GM19099 (cell line): ENCODE measurements around the gene HSF5.

Experiments
- POLR2A ChIP-seq: IDR thresholded peaks from 3 replicates; pipeline ENCODE4 v1.6.1; 2011; ENCODE audit warnings: low read depth; ENCODE audit not compliant: insufficient read length; ENCODE audit errors: extremely low read depth

HSF5 gene

DNA sequence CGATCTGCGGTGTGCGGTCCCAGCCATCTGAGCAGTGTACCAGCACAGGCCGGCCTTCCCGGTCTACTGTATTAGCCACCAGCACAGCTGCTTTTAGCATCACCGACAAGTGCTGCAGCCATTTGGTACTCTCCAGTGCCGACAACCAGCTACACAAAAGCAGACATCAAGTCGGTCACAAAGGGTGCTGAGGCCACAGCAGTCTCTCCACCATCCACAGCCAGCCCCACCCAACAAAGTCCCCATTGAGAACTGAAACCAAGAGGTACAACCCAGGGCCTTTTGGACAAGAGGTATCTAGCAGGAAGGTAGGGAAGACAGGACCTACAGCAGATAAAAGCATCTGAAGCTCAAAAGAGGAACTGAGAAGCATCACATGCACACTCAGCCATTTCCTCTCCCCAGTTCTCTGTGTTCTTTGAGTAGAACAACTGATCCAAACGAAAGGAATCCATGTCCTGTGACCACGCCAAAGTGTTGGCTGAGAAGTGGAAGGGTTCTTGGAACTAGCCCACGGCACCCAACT is 16.7 kb upstream of the HSF5 start:
- TF ChIP-seq POLR2A: no peak

DNA sequence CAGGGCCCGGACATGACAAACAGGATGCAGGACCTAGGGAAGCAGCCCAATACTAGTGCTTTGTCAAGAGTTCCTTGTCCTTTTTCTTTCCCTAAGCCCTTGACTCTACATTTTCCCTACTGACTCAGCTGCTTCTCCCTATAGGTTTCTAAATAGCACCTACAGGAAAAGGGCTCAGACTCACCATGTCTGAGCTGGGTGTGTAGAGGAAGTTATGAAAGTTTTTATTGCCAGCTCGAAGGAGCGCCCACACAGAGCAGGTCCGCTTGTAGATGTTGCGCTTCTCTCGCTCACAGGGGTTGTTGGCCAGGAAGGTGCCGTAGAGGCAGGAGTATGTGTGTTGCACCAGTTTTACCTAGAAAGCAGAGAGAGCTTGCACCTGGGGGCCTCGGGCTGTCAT is 15.7 kb upstream of the HSF5 start:
- TF ChIP-seq POLR2A: no peak

DNA sequence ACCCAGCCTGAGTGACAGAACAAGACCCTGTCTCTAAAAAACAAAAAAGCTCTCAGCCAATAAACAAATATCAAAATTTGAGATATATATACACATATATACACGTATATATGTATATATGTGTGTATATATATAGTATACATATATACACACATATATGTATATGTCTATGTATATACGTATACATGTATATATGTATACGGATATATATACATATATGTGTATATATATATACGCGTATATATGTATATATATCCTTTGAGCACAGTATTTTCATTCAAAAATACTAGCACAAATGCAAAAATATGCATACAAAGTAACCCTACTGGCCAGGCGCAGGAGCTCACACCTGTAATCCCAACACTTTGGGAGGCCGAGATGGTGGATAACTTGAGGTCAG is 13.2 kb upstream of the HSF5 start:
- TF ChIP-seq POLR2A: no peak

DNA sequence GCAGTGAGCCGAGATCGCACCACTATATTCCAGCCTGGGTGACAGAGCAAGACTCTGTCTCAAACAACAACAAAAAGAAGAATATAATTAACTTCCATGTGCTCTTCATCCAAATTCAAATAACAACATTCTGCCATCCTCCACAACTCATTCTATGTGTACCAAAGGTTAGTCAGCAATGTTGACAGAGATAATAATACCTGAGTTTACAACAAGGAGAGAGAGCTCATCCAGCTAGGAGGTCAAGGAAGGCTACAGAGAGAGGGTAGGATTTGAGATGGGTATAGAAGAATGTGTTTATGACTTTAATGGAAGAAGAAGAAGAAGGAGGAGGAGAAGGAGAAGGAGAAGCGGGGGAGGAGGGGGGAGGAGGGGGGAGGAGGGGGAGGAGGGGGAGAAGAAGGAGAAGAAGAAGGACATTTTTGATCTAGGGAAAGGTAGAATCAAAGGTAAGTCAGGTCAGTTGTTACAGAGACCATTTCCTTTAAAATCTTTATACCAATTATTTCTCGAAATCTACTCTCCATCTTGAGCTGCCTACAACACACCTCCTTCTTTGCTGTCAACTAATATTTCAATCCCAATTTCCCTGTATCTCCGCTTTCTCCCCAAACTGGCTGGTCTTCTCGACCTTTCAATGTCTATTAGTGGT is 10.1 kb upstream of the HSF5 start:
- no peak for TF ChIP-seq POLR2A

DNA sequence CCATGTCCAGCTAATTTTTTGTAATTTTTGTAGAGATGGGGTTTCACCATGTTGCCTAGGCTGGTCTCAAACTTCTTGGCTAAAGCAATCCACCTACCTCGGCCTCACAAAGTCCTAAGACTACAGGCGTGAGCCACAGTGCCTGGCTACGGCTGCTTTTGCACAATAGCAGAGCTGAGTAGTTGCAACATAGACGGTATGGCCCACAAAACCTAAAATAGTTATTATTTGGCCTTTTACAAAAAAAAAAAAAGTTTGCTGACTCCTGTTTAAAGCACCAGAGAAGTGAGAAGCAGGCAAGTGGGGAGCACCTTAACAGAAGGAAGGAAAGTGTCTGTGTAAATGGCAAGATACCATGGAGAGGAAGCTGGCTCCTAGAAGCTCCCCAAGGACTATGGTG is 5.3 kb upstream of the HSF5 start:
- no peak for TF ChIP-seq POLR2A

DNA sequence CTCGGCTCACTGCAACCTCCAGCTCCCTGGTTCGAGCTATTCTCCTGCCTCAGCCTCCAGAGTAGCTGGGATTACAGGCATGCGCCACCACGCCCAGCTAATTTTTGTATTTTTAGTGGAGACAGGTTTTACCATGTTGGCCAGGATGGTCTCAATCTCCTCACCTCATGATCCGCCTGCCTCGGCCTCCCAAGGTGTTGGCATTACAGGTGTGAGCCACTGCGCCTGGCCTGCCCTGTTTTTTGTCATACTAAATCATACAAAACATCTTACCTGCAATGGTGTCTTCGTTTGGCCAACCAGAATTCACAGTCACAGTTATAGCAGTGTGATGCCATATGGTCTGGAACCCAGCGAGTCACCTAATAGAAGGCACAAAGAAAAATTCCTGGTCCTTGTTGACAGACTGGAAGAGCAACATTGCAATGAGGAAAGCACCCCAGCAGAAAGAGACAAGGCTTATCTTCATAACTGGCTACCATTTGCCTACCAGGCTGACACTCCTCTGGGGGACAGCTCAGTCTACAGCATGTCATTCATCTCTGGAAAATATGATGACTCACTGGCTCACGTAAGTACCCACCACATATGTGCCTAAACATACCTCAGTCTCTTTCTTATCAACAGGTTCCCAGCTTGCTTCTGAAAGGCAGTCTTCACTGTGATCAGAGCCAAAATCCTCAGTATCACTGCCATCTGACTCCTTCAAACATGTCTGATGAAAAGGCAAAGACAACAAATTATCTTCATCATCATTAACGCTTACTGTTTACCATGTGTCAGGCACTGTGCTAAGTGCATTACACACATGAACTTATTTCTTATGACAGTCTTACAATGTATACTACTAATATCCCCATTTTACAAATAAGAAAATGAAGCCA is 4.3 kb upstream of the HSF5 start:
- TF ChIP-seq POLR2A: no peak

DNA sequence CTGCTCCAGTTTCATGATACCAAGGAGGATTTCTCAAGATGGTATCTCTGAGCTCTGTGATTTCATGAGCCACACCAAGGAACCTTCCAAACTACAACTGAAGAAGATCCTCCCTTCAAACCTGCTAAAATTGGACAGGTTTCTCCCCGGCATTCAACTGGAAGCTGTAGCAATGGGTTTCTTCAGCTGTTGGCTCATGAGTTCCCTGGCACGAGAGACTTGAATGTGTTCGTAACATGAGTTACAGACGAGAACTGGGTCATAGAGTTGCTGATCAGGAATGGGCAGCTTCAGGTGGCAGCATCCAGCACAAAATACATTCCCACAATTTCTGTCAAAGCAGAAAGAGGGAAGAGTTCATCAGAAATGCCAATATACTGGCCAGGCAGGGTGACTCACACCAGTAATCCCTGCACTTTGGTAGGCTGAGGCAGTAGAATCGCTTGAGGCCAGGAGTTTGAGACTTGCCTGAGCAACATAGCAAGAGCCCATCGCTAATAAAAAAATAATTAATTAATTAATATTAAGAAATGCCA is 3.4 kb upstream of the HSF5 start:
- no peak for TF ChIP-seq POLR2A

DNA sequence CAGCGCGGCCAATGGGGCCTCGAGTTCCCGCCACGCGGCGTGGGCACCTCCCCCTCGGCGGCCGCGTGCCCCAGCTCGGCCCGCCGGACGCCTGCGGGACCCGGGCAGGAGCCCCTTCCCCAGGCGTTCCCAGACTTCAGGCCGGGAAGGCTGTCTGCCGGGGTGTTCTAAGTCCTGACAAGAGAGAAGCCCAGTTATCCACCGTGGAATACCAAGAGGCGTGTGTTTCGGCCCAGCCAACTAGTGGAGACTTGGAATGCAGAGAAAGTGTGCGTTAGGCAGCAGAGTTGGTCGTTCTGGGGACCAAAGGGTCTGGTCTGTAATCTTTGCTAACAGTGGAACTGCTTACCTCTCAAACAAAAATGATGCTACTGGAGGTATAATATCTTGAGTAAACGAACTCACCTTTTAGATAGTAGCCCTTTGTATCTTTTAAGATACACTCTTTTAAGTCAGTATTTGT is 251 bp upstream of the HSF5 start:
- TF ChIP-seq POLR2A: no peak

DNA sequence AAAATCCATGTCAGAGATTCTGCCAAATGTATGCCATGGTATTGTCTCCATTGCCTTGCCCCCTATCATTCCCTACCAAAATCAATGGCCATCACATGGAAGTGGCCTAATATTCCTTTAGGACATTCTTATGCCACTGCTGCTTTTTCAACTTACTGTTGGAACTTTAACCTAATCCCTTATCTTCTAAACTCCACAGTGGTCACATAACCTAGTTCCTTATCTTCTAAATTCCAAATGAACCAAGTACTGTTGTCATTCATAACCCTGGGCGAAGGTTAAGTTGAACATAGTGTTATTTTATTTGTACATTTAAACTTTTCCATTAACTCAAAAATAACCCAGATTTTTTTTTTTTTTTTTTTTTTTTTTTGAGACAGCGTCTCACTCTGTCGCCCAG is 3.6 kb downstream of the HSF5 start:
- TF ChIP-seq POLR2A: no peak

DNA sequence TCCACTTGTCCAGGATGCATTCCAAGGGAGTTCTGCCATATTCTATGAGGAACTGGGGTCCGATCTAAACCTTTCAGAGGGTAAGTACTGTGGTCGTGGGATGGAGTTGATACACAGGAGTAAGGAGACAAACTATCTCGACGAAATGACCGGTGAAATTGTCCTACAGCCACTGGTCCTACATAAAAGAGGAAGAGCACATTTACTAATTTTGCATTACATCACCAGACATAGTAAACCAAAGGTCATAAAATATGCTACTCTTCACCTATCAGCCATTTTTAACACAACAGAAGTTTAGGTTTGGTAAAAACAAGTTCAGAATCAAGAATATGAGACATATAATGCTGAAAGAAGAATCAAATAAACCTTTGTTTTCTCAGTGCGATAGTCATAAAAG is 8.1 kb downstream of the HSF5 start:
- TF ChIP-seq POLR2A: no peak

DNA sequence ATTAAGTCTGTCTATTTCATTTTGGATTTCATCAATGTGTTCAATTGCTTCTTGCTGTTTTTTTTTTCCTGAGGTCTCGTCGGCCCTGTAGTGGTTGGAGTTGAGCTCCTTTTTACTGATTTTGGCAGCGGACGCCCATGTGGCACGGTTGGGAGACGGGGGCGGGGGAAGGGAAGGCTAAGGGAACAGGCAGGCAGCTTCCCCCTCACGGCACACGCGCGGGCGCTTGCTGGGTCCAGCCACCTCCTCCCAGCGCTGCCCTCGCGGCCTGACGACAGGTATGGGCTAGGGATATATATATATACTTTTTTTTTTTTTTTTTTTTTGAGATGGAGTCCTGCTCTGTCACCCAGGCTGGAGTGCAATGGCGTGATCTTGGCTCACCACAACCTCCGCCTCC is 11.4 kb downstream of the HSF5 start:
- no peak for TF ChIP-seq POLR2A

DNA sequence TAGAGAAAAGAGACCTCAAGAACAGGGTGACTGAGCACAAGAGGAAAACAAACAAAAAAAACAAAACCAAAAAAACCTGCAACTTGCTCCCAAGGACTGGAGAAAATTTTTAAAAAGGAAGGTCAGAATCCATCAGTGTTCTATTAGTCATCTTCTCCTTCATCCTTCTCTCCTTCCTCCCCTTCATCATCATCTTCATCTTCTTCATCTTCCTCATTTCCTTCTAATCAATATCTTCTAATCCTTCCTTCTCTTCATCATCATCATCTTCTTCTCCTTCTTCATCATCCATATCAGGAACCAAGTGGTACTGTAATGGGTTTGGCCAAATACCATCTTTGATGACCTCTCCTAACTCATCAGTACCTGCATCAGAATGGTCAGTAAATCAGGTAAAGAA is 12.2 kb downstream of the HSF5 start:
- no peak for TF ChIP-seq POLR2A

DNA sequence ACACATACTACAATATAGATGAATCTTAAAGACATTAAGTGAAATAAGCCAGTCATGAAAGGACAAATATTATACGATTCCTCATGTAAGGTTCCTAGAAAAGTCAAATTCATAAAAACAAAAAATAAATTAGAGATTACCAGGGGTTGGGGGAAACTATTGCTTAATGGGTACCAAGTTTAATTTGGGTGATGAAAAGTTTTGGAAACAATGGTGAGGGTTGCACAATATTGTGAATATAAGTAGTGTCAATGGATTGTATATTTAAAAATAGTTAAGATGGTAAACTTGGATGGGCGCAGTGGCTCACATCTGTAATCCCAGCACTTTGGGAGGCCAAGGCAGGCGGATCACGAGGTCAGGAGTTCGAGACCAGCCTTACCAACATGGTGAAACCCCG is 17.9 kb downstream of the HSF5 start:
- no peak for TF ChIP-seq POLR2A

DNA sequence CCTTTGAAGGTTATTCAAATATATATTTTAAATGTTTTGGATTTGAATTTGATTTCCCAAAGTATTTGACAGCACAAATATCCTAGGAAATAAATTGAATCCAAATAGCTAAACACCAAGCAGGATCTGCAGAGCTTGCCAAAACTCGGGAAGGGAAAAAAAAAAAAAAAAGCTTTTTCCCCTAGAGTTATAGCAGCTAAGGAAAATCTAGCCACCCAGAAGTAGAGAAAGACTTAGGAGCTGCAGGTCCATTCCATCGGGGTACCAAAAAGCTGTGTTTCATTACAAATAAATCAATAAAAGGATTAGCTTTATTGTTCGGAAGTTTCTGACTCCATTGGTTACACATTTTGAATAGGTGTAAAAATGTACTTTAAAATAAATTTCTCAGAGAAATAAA is 19.3 kb downstream of the HSF5 start:
- no peak for TF ChIP-seq POLR2A

DNA sequence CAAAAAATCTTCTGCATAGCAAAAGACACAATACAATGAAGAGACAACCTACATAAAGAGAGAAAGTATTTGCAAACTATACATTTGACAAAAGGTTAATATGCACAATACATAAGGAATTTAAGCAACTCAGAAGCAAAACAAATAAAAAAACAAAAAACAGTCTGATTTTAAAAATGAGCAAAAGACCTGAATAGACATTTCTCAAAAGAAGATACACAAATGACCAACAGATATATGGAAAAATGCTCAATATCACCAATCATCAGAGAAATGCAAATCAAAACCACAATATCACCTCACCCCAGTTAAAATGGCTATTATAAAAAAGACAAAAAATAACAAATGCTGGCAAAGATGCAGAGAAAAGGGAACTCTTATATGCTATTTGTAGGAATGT is 32.7 kb downstream of the HSF5 start:
- no peak for TF ChIP-seq POLR2A

DNA sequence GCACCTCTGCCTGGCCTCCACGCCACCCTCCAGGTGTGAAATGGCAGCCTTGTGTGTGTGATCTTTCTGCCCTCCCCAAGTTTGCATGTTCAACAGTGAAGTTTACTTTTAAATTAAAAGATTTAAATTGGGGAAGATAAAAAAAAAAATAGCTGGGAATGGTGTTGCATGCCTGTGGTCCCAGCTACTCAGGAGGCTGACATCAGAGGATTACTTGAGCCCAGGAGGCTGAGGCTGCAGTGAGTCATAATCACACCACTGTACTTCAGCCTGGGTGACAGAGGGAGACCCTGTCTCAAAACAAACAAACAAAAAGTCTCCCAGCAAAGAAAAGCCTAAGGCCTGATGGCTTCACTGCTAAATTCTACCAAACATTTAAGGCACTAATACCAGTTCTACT is 35.5 kb downstream of the HSF5 start:
- TF ChIP-seq POLR2A: no peak
